K562 (cell line): ENCODE results near the gene ARHGAP42. TPM values are rescaled to one million over a fixed set of nuclear protein-coding genes. Genes with fewer than 3 reads are reported as not detected.

Source experiments
- ATAC-seq: fragments of 200-7000 bp; cut with Tn5 transposase; 3 replicates; pipeline ENCODE4 v1.9.1; 2020; ENCODE audit warnings: moderate library complexity
- BruUV-seq: library from RNA; stranded (reverse); fragments of 400-500 nt; replicated peaks from 2 replicates; lab custom pipeline; 2021; lab: Mats Ljungman, UMichigan
- CTCF ChIA-PET: fragments of 300-600 bp; formaldehyde crosslinking; extraction: SDS; loops from one replicate; lab custom pipeline; 2021; ENCODE audit warnings: low intra/inter-chr PET ratio; lab: Yijun Ruan, JAX
- POLR2A ChIA-PET: fragments of 300-600, 350-650 bp; sonication (Branson Sonifier 250); formaldehyde crosslinking; extraction: SDS; loops from one replicate; lab custom pipeline; 2021; ENCODE audit warnings: antibody characterized with exemption, inconsistent platforms; lab: Yijun Ruan, JAX
- DNase-seq, 4 experiments: peaks; one replicate each; pipeline versions ENCODE4 v3.0.0 to v3.0.0-alpha.2; 2011 to 2018; ENCODE audit warnings: low spot score in 3 of 4, mixed read lengths in 3 of 4; ENCODE audit errors: extremely low read depth in 1 of 4
- FAIRE-seq: peaks from 2 replicates; lab custom pipeline; 2011; peaks lifted over from hg19 to GRCh38; lab: Jason Lieb, UNC
- H2AFZ ChIP-seq: 2 replicates; pipeline ENCODE4 v1.6.0; 2011; ENCODE audit warnings: low read depth, low read length, control low read depth, inconsistent platforms
- H3K27ac ChIP-seq: fragments of 200-600 bp; 3 replicates; pipeline ENCODE4 v1.8.0; 2011; ENCODE audit warnings: low read depth, mild to moderate bottlenecking, control low read depth, inconsistent platforms, low read length, moderate library complexity, mixed read lengths; ENCODE audit errors: extremely low read depth
- H3K27me3 ChIP-seq, 2 experiments: fragments of 300-600 bp in 1 of 2; 2 replicates in 1 of 2; 3 replicates in 1 of 2; pipeline versions ENCODE4 v1.6.0 to v1.8.0; 2011; ENCODE audit warnings: inconsistent platforms in 2 of 2, low read length in 2 of 2, mild to moderate bottlenecking in 1 of 2, mixed read lengths in 1 of 2, moderate library complexity in 1 of 2; ENCODE audit not compliant: control insufficient read depth in 2 of 2, insufficient read depth in 2 of 2
- H3K36me3 ChIP-seq: fragments of 300-600 bp; 3 replicates; pipeline ENCODE4 v1.8.0; 2011; ENCODE audit warnings: mild to moderate bottlenecking, low read length, inconsistent platforms; ENCODE audit not compliant: control insufficient read depth, insufficient read depth
- H3K4me1 ChIP-seq, 2 experiments: fragments of 200-600 bp in 1 of 2; replicated peaks in 1 of 2; 2 replicates in 1 of 2; 3 replicates in 1 of 2; pipeline versions ENCODE4 v1.5.1 to v1.8.0; 2011; ENCODE audit warnings: inconsistent platforms in 2 of 2, low read length in 2 of 2, mild to moderate bottlenecking in 1 of 2, mixed read lengths in 1 of 2, moderate library complexity in 1 of 2; ENCODE audit not compliant: control insufficient read depth in 2 of 2, insufficient read depth in 2 of 2
- H3K4me2 ChIP-seq: 2 replicates; pipeline ENCODE4 v1.6.1; 2011; ENCODE audit warnings: low read length, control low read depth, inconsistent platforms, mixed read lengths; ENCODE audit not compliant: insufficient read depth
- H3K4me3 ChIP-seq: fragments of 200-600 bp; sonication (generic), shearing (Covaris generic); 2 replicates; pipeline ENCODE4 v1.5.1; 2016; ENCODE audit warnings: control low read depth, inconsistent platforms
- H3K79me2 ChIP-seq: fragments of 200-600 bp; 3 replicates; pipeline ENCODE4 v1.8.0; 2011; ENCODE audit warnings: low read length, inconsistent platforms; ENCODE audit not compliant: control insufficient read depth, insufficient read depth
- H3K9ac ChIP-seq, 2 experiments: 2 replicates each; pipeline versions ENCODE4 v1.6.0 to v1.6.1; 2011; ENCODE audit warnings: low read depth in 2 of 2, low read length in 2 of 2, control low read depth in 1 of 2, inconsistent platforms in 1 of 2, mild to moderate bottlenecking in 1 of 2, mixed read lengths in 1 of 2; ENCODE audit not compliant: insufficient read depth in 1 of 2
- H3K9me1 ChIP-seq: one replicate; pipeline ENCODE4 v1.6.0; 2011; ENCODE audit warnings: inconsistent platforms, mild to moderate bottlenecking, low read length, moderate library complexity; ENCODE audit not compliant: control insufficient read depth, insufficient read depth
- H3K9me3 ChIP-seq: replicated peaks from 2 replicates; pipeline ENCODE4 v1.5.1; 2011; ENCODE audit warnings: low read depth, low read length, inconsistent platforms; ENCODE audit not compliant: control insufficient read depth, insufficient read depth
- H4K20me1 ChIP-seq: replicated peaks from 2 replicates; pipeline ENCODE4 v1.6.1; 2011; ENCODE audit warnings: low read length, inconsistent platforms, mixed read lengths; ENCODE audit not compliant: control insufficient read depth, insufficient read depth
- ARNT ChIP-seq, 2 experiments: fragments of 450-650 bp; IDR thresholded peaks; 2 replicates each; pipeline ENCODE4 v1.6.1; 2016; ENCODE audit warnings: mild to moderate bottlenecking in 1 of 2
- CTCFL ChIP-seq: IDR thresholded peaks from 2 replicates; pipeline ENCODE4 v1.6.1; 2011; ENCODE audit warnings: borderline replicate concordance, low read depth, mild to moderate bottlenecking, moderate library complexity, low read length; ENCODE audit not compliant: insufficient read depth, poor library complexity, severe bottlenecking
- FIP1L1 ChIP-seq: fragments of 200-400 bp; formaldehyde crosslinking; IDR thresholded peaks from 2 replicates; pipeline ENCODE4 v1.6.1; 2018; ENCODE audit warnings: mild to moderate bottlenecking, low read depth, low read length; ENCODE audit not compliant: poor library complexity, severe bottlenecking
- HCFC1 ChIP-seq: IDR thresholded peaks from 2 replicates; pipeline ENCODE4 v1.6.1; 2012; ENCODE audit warnings: low read depth, low read length, improper control_type of control experiment
- HIVEP1 ChIP-seq: fragments of 250-450 bp; sonication (Bioruptor Pico); IDR thresholded peaks from 2 replicates; pipeline ENCODE4 v1.4.0; 2020; ENCODE audit warnings: mild to moderate bottlenecking
- HMG20B ChIP-seq: fragments of 250-450 bp; sonication (Bioruptor Pico); IDR thresholded peaks from 2 replicates; pipeline ENCODE4 v1.5.0; 2021; ENCODE audit warnings: mild to moderate bottlenecking
- MAFG ChIP-seq: fragments of 450-650 bp; conservative IDR thresholded peaks from 2 replicates; pipeline ENCODE4 v1.6.1; 2016; ENCODE audit warnings: missing genetic modification characterization, missing compliant biosample characterization
- PREB ChIP-seq: sonication (generic); formaldehyde crosslinking; IDR thresholded peaks from 2 replicates; pipeline ENCODE4 v1.8.1; 2023; ENCODE audit warnings: mild to moderate bottlenecking, missing genetic modification reagents
- STAG1 ChIP-seq: sonication (generic); formaldehyde crosslinking; IDR thresholded peaks from 2 replicates; pipeline ENCODE4 v1.5.0; 2020; ENCODE audit warnings: missing genetic modification reagents, borderline replicate concordance
- XRCC5 ChIP-seq: fragments of 200-400 bp; formaldehyde crosslinking; IDR thresholded peaks from 2 replicates; pipeline ENCODE4 v1.6.1; 2017; ENCODE audit warnings: low read depth, mild to moderate bottlenecking, low read length
- ZNF263 ChIP-seq: sonication (generic); formaldehyde crosslinking; IDR thresholded peaks from 2 replicates; pipeline ENCODE4 v1.8.0; 2022; ENCODE audit warnings: mild to moderate bottlenecking, missing genetic modification reagents, borderline replicate concordance
- ZNF699 ChIP-seq: fragments of 250-450 bp; sonication (Bioruptor Pico); IDR thresholded peaks from 2 replicates; pipeline ENCODE4 v1.8.0; 2021; ENCODE audit warnings: mild to moderate bottlenecking, moderate library complexity; ENCODE audit not compliant: insufficient replicate concordance
- WGBS: fragments of 100-300 bp; shearing (Covaris generic); methylation state at CpG from one replicate; pipeline ENCODE4 v1.1.6; 2016; ENCODE audit warnings: low coverage, mixed read lengths; ENCODE audit not compliant: insufficient coverage; ENCODE audit errors: missing lambda C conversion rate; 5-methylcytosine and 5-hydroxymethylcytosine counted together
- in situ Hi-C: fragments of 300-500 bp; cut with MboI; formaldehyde crosslinking; loops from 4 replicates; pipeline ENCODE4 v1.15.0; 2018; ENCODE audit warnings: inconsistent platforms, mixed read lengths
- intact Hi-C: fragments of 100-400 bp; cut with micrococcal nuclease; formaldehyde crosslinking; loops from 2 replicates; pipeline ENCODE4 v1.14.2; 2022
- polyA plus RNA-seq, 8 experiments: library from polyadenylated mRNA; depleted of rRNA in 4 of 8; stranded (reverse) in 5 of 8; unstranded in 3 of 8; fragments of >200 nt; fragmentation: Nextera tagmentation in 2 of 8; fragmentation: Illumina TruSeq in 1 of 8; extraction: Ambion mirVana in 2 of 8; extraction: Trizol in 1 of 8; gene quantifications; 2 replicates each; pipeline versions ENCODE4 v1.2.1 to v1.2.3, GENCODE V29; 2011 to 2014; ENCODE audit warnings: inconsistent platforms in 1 of 8, missing spikeins in 1 of 8
- total RNA-seq, 7 experiments: library from RNA; depleted of rRNA in 6 of 7; stranded (reverse); fragments of >200 nt in 6 of 7; fragmentation: Illumina TruSeq in 2 of 7; extraction: Trizol in 2 of 7; gene quantifications; 2 replicates each; pipeline versions ENCODE4 v1.2.1 to v1.2.3, GENCODE V29; 2011 to 2021; ENCODE audit warnings: low replicate concordance in 1 of 7

Gene ARHGAP42
- total and polyA plus RNA-seq, 9 of the 15 experiments (the other 6 are each of a cell fraction or from before 2014, with no cell fraction given), result 0.95 to 6.1 (median 2.4) TPM

GRCh38 chr11:100759856-100760255, 72.8 kb downstream of the ARHGAP42 start:
- TF ChIP-seq HCFC1, result no peak
- TF ChIP-seq ZNF699 (CRISPR knock-in tag), result no peak
- no peak for TF ChIP-seq MAFG (tag)
- TF ChIP-seq STAG1 (CRISPR knock-in tag), result no peak
- no peak for TF ChIP-seq PREB (CRISPR knock-in tag)
- no peak for TF ChIP-seq XRCC5
- no peak for TF ChIP-seq FIP1L1
- TF ChIP-seq HIVEP1 (CRISPR knock-in tag), result no peak
- TF ChIP-seq CTCFL, result no peak
- TF ChIP-seq HMG20B (CRISPR knock-in tag), result no peak
- TF ChIP-seq ARNT (IDR thresholded peaks at IDR 0.05), result no peak
- TF ChIP-seq ZNF263 (CRISPR knock-in tag), result no peak

More at GRCh38 chr11:100759856-100760255, 72.8 kb downstream of the ARHGAP42 start:
- no TSS peak for BruUV-seq
- no peaks in the 10 kb centered on the region for H3K36me3 ChIP-seq
- H3K27me3 ChIP-seq, result no peaks in the 10 kb centered on the region
- no peaks in the 10 kb centered on the region for H3K9me3 ChIP-seq
- ATAC-seq (no peak), DNase-seq (no peak), FAIRE-seq (no peak)
- no peaks in the 10 kb centered on the region for H4K20me1 ChIP-seq
- no peaks in the 10 kb centered on the region for H3K9me1 ChIP-seq
- WGBS, result 23% methylated on average over 3 of the region's 3 CpGs
- CTCF ChIA-PET, result no interaction called here
- H3K4me1 ChIP-seq, result peaks cover 0 to 2% of the 10 kb centered on the region in 2 experiments; a peak in 1 of 5 replicates
- intact Hi-C loops (no loop called here), in situ Hi-C loops (no loop called here)
- no peak overlapping the region for H3K4me3 ChIP-seq
- no peak overlapping the region for H3K27ac ChIP-seq
- no peaks in the 10 kb centered on the region for H3K79me2 ChIP-seq
- POLR2A ChIA-PET, result no interaction called here
- no peak overlapping the region for H3K9ac ChIP-seq
- H2AFZ ChIP-seq, result no peak overlapping the region
- H3K4me2 ChIP-seq, result no peak overlapping the region
